Activated CD4-positive, alpha-beta T cell treated with anti-CD3 and anti-CD28 coated beads, Interleukin-2, Interleukin-6, amounts not matched to agents 100 ng/mL and 50 ng/mL, durations not matched to agents 16 hours and 8 hours (primary cell): Measurements from ENCODE around the gene CRNKL1.

Source experiments
- DNase-seq: peaks from one replicate; pipeline ENCODE4 v3.0.0-alpha.2; 2020

CRNKL1 gene

GRCh38 chr20:20060234-20060998 lies 8.2 kb upstream of the CRNKL1 start:
- DNase-seq: no peak

- DNase-seq: no peak
Measured at GRCh38 chr20:20051767-20052073, 546 bp downstream of the CRNKL1 start.

GRCh38 chr20:20039752-20040387 lies 12.4 kb downstream of the CRNKL1 start:
- no peak for DNase-seq

GRCh38 chr20:20038586-20038985 lies 13.7 kb downstream of the CRNKL1 start:
- DNase-seq: no peak

- DNase-seq: no peak
Measured at GRCh38 chr20:20037960-20038359, 14.3 kb downstream of the CRNKL1 start.

GRCh38 chr20:20036756-20037155 lies 15.5 kb downstream of the CRNKL1 start:
- DNase-seq: no peak

GRCh38 chr20:20034486-20034885 lies 17.8 kb downstream of the CRNKL1 start:
- DNase-seq: no peak

- DNase-seq: no peak
Measured at GRCh38 chr20:20031790-20032189, 20.5 kb downstream of the CRNKL1 start.

- no peak for DNase-seq
Measured at GRCh38 chr20:20027284-20027683, 25.0 kb downstream of the CRNKL1 start.

- DNase-seq: no peak
Measured at GRCh38 chr20:20024942-20025341, 27.3 kb downstream of the CRNKL1 start.

GRCh38 chr20:20023395-20023794 lies 28.9 kb downstream of the CRNKL1 start:
- no peak for DNase-seq

- peak; percentile 56 for DNase-seq
Measured at GRCh38 chr20:20022498-20022897, 29.8 kb downstream of the CRNKL1 start.

- DNase-seq: no peak
Measured at GRCh38 chr20:20021835-20022234, 30.4 kb downstream of the CRNKL1 start.

GRCh38 chr20:20020908-20021307 lies 31.4 kb downstream of the CRNKL1 start:
- DNase-seq: no peak

- DNase-seq: no peak
Measured at GRCh38 chr20:20019123-20019522, 33.1 kb downstream of the CRNKL1 start.

GRCh38 chr20:20018366-20018765 lies 33.9 kb downstream of the CRNKL1 start:
- no peak for DNase-seq

GRCh38 chr20:20017844-20018185 lies 34.5 kb downstream of the CRNKL1 start:
- DNase-seq: peak; percentile 23

GRCh38 chr20:20017001-20017843 lies 35.0 kb downstream of the CRNKL1 start, which contains the start of gene NAA20:
NAA20 (plus strand) TSS chr20:20017362; CDS start chr20:20017397, 35 bp downstream.
- DNase-seq: peak; percentile 95

GRCh38 chr20:20014659-20015058 lies 37.6 kb downstream of the CRNKL1 start:
- no peak for DNase-seq

GRCh38 chr20:20012541-20012940 lies 39.7 kb downstream of the CRNKL1 start:
- DNase-seq: no peak

GRCh38 chr20:20010639-20011500 lies 41.4 kb downstream of the CRNKL1 start:
- no peak for DNase-seq

- DNase-seq: no peak
Measured at GRCh38 chr20:20009784-20010253, 42.4 kb downstream of the CRNKL1 start.

- no peak for DNase-seq
Measured at GRCh38 chr20:20005342-20005741, 46.9 kb downstream of the CRNKL1 start.
